ENCODE results near the gene IPCEF1.
A peak's percentile ranks its signal among the peaks of the same experiment; 100 is the strongest.
"Not testable (repeated sequence)": the region's sequence is repeated elsewhere in the genome, so short reads cannot be mapped to it uniquely, and the experiment has no call there.

The IPCEF1 gene

DNA sequence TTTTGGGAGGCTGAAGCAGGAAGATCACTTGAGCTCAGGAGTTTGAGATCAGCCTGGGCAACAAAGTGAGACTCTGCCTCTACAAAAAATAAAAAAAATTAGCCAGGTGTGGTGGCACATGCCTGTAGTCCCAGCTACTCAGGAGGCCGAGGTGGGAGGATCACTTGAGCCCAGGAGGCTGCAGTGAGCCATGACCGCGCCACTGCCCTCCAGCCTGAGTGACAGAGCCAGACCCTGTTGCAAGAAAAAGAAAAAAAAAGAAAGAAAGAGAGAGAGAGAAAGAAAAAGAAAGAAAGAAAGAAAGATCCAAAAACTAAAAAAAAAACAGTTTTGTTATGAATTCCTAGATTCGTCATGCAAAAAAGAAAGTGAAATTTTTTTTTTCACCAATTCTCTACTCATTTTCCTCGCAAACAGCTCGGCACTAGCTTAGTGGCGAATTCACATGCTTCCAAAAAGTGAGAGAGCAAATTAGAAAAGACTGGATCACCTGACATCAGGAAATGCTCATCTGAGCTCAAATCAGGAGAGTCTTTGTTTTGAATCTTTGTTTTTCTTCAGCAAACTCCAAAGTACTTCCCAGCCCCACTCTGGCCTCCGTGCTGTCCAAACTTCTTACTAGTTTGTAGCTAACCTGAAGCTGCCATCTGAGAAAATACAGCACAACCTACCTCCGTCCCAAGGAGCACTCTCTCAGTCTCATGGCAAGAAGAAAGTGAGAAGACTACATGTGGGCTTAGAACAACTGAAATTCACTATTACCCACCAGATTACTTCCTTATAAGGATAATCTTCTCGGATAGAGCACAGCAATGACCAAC, 27.0 kb downstream of the IPCEF1 start:
- TF ChIP-seq CREB5 (CRISPR knock-in tag; IDR thresholded peaks at IDR 0.05; ENCODE audit: low read depth): no peak
- no peak for TF ChIP-seq TSHZ2 (CRISPR knock-in tag; IDR thresholded peaks at IDR 0.05)
- no peak for TF ChIP-seq ZFP3 (CRISPR knock-in tag; IDR thresholded peaks at IDR 0.05)
- TF ChIP-seq CSRNP3 (CRISPR knock-in tag; IDR thresholded peaks at IDR 0.05): no peak
- TF ChIP-seq SNAI2 (CRISPR knock-in tag; IDR thresholded peaks at IDR 0.05): no peak
- no peak for TF ChIP-seq ZC3H10 (CRISPR knock-in tag; IDR thresholded peaks at IDR 0.05)
- no peak for TF ChIP-seq ZNF565 (CRISPR knock-in tag; conservative IDR thresholded peaks at IDR 0.05; ENCODE audit: low read depth)
- no peak for TF ChIP-seq PATZ1 (CRISPR knock-in tag; IDR thresholded peaks at IDR 0.05; ENCODE audit: borderline replicate concordance)
- TF ChIP-seq TCF4 (CRISPR knock-in tag; IDR thresholded peaks at IDR 0.05; ENCODE audit: borderline replicate concordance): no peak
- ATAC-seq: no peak

- ATAC-seq: not testable (repeated sequence)
Measured at GRCh38 chr6:154327313-154327712, 29.3 kb downstream of the IPCEF1 start.

- no peak for ATAC-seq
- TF ChIP-seq BACH2 (CRISPR knock-in tag; IDR thresholded peaks at IDR 0.05; ENCODE audit: borderline replicate concordance): no peak
- no peak for TF ChIP-seq ESRRG (CRISPR knock-in tag; IDR thresholded peaks at IDR 0.05)
- TF ChIP-seq ZNF565 (CRISPR knock-in tag; conservative IDR thresholded peaks at IDR 0.05; ENCODE audit: low read depth): no peak
- TF ChIP-seq TCF4 (CRISPR knock-in tag; IDR thresholded peaks at IDR 0.05; ENCODE audit: borderline replicate concordance): no peak
- TF ChIP-seq CREB5 (CRISPR knock-in tag; IDR thresholded peaks at IDR 0.05; ENCODE audit: low read depth): no peak
Measured at GRCh38 chr6:154325142-154325541, 31.5 kb downstream of the IPCEF1 start.

GRCh38 chr6:154320181-154320580, 36.4 kb downstream of the IPCEF1 start:
- ATAC-seq: no peak

DNA sequence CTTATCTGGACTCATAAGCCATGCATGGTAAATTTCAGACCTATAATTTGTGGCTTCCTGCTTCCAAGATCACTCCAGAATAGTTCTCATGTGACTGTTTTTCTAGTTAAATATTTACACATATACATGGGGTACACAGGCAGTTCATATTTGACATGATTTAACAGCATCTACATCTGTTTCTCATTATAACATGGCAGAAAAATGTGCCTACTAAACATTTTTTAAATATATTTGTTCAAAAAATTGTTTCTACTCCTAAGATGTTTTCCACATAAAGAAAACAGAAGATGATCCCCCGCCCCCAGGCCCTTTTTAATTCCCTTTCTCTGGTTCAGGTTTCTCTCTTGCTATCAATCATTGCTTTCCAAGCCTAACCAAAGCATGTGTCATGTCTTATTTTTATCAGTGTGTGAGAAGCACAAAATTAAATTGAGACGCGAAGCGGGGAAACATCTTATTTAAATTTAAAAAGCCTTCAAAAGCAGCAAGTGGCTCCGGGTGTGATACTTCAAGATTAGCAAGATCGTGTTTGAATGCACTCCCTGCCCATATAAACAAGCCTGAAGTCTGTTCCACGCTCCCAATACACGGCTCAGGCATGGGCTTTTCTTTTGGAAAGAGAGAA, 37.3 kb downstream of the IPCEF1 start:
- peak; percentile 55; the same call in 1 of the 2 replicates for TF ChIP-seq TSHZ2 (CRISPR knock-in tag; IDR thresholded peaks at IDR 0.05)
- TF ChIP-seq ISL1 (CRISPR knock-in tag; IDR thresholded peaks at IDR 0.05): peak; percentile 50; the same call in 1 of the 2 replicates
- TF ChIP-seq, protein P1, sequence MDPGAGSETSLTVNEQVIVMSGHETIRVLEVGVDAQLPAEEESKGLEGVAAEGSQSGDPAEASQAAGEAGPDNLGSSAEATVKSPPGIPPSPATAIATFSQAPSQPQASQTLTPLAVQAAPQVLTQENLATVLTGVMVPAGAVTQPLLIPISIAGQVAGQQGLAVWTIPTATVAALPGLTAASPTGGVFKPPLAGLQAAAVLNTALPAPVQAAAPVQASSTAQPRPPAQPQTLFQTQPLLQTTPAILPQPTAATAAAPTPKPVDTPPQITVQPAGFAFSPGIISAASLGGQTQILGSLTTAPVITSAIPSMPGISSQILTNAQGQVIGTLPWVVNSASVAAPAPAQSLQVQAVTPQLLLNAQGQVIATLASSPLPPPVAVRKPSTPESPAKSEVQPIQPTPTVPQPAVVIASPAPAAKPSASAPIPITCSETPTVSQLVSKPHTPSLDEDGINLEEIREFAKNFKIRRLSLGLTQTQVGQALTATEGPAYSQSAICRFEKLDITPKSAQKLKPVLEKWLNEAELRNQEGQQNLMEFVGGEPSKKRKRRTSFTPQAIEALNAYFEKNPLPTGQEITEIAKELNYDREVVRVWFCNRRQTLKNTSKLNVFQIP (CRISPR knock-in tag; IDR thresholded peaks at IDR 0.05; ENCODE audit: borderline replicate concordance, low read depth): no peak
- TF ChIP-seq BACH2 (CRISPR knock-in tag; IDR thresholded peaks at IDR 0.05; ENCODE audit: borderline replicate concordance): no peak
- TF ChIP-seq TCF4 (CRISPR knock-in tag; IDR thresholded peaks at IDR 0.05; ENCODE audit: borderline replicate concordance): peak; percentile 77
- ATAC-seq: peak; percentile 86

More at GRCh38 chr6:154320181-154320580, 36.4 kb downstream of the IPCEF1 start:
- TF ChIP-seq SNAI2 (CRISPR knock-in tag; IDR thresholded peaks at IDR 0.05) (no peak), TOX (CRISPR knock-in tag; IDR thresholded peaks at IDR 0.05; ENCODE audit: borderline replicate concordance) (no peak), TCF4 (CRISPR knock-in tag; IDR thresholded peaks at IDR 0.05; ENCODE audit: borderline replicate concordance) (no peak), ZC3H10 (CRISPR knock-in tag; IDR thresholded peaks at IDR 0.05) (no peak), BACH2 (CRISPR knock-in tag; IDR thresholded peaks at IDR 0.05; ENCODE audit: borderline replicate concordance) (no peak), ZNF8 (CRISPR knock-in tag; IDR thresholded peaks at IDR 0.05) (no peak), ISL1 (CRISPR knock-in tag; IDR thresholded peaks at IDR 0.05) (no peak)
